ENCODE measurements around the gene GNL1.
"Not testable (repeated sequence)": the region's sequence is repeated elsewhere in the genome, so short reads cannot be mapped to it uniquely, and the experiment has no call there.

The GNL1 gene

DNA sequence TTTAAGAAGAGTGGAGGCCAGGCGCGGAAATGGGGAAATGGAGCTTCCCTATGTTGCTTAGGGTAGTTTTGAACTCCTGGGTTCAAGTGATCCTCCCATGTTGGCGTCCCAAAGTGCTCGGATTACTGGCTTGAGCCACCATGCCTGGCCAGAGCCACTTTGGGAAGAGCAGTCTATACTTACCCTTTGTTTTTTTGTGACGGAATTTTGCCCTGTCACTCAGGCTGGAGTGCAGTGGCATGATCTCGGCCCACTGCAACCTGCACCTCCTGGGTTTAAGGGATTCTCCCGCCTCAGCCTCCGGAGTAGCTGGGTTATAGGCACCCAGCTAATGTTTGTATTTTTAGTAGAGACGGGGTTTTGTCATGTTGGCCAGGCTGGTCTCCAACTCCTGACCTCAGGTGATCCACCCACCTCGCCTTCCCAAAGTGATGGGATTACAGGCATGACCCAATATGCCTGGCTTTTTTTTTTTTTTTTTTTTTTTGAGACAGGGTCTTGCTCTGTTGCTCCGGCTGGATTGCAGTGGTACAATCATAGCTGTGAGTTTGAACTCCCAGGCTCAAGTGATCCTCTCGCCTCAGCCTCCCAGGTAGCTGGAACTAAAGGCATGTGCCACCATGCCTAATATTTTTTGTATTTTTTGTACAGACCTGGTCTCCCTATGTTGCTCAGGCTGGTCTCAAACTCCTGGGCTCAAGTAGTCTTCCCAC is 42.8 kb upstream of the GNL1 start:
- peak overlapping the region; percentile 64; the same call in 1 of the 2 replicates for H3K27ac ChIP-seq
- no peak for DNase-seq (ENCODE audit: low read depth, low spot score)
- no peak overlapping the region for H3K4me3 ChIP-seq
- no peak for TF ChIP-seq FOXP2 (optimal IDR thresholded peaks at IDR 0.05; ENCODE audit: control extremely low read depth, extremely low read length, insufficient read depth)
- TF ChIP-seq POLR2AphosphoS5 (IDR thresholded peaks at IDR 0.05; ENCODE audit: borderline replicate concordance, low read depth, low read length) = 0 out of 2 replicates have a peak, but pooled peaks have one; percentile 5
- no peak for TF ChIP-seq EZH2 (IDR thresholded peaks at IDR 0.05)
- no peaks in the 10 kb centered on the region for H3K9me3 ChIP-seq (ENCODE audit: low read depth, low read length)
- H3K9ac ChIP-seq (ENCODE audit: insufficient read length) = no peak overlapping the region
- peaks cover 47% of the 10 kb centered on the region for H3K36me3 ChIP-seq (ENCODE audit: insufficient read depth, low read length)

DNA sequence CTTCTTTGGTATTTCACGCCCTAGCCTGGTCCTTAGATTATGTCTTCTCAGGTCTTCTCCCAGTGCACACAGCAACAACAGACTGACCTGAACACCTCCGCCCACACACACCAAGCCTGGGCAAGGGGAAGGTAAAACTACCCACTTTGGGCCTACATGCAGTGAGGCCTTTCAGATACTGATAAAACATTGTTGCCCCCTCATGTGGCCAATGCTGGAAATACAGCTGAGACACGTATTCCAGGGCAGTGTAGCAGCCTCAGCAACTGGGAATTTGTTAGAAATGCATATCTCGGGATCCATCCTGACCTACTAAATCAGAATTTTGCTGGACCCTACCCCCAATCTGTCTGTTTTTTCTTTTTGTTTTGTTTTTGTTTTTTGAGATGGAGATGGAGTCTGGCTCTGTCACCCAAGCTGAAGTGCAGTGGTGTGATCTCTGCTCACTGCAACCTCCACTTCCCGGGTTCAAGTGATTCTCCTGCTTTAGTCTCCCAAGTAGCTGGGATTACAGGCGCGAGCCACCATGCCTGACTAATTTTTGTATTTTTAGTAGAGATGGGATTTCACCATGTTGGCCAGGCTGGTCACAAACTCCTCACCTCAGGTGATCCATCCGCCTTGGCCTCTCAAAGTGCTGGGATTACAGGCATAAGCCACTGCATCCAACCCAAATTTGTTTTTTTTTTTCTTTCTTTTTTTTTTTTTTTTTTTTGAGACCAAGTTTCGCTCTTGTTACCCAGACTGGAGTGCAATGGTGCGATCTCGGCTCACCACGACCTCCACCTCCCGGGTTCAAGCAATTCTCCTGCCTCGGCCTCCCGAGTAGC is 41.2 kb upstream of the GNL1 start:
- H3K27ac ChIP-seq = not testable (repeated sequence)

DNA sequence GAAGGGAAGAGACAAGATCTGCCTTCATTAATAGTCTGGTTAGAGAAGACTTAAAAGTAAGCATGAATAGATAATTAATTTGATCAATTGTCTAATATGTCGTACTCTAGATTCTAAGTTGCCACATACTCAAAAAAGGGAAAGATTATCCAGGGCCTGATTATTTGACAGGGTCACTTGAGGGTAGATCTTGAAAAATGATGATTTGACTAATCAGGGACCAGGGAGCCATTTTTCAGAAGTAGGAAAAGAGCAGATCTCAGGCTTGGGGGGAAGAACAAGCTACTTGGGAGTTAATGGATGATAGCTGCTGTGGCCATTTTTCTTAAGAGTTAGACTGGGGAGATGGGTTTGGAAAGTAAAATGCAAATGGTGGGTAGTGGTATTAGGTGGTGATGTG is 36.0 kb upstream of the GNL1 start:
- peaks cover 66% of the 10 kb centered on the region for H3K36me3 ChIP-seq (ENCODE audit: insufficient read depth, low read length)
- no peaks in the 10 kb centered on the region for H3K9me3 ChIP-seq (ENCODE audit: low read depth, low read length)
- no peak overlapping the region for H3K27ac ChIP-seq
- DNase-seq (ENCODE audit: low read depth, low spot score) = no peak
- H3K4me3 ChIP-seq = no peak overlapping the region
- no peak overlapping the region for H3K9ac ChIP-seq (ENCODE audit: insufficient read length)
- TF ChIP-seq POLR2AphosphoS5 (IDR thresholded peaks at IDR 0.05; ENCODE audit: borderline replicate concordance, low read depth, low read length) = no peak
- TF ChIP-seq EZH2 (IDR thresholded peaks at IDR 0.05) = no peak
- TF ChIP-seq FOXP2 (optimal IDR thresholded peaks at IDR 0.05; ENCODE audit: control extremely low read depth, extremely low read length, insufficient read depth) = no peak

More for the DNA sequence above, 41.2 kb upstream of the GNL1 start:
- DNase-seq (ENCODE audit: low read depth, low spot score) = peak; percentile 62
- H3K9ac ChIP-seq (ENCODE audit: insufficient read length); H3K9me3 ChIP-seq (ENCODE audit: low read depth, low read length); H3K4me3 ChIP-seq: not testable (repeated sequence)
- H3K36me3 ChIP-seq (ENCODE audit: insufficient read depth, low read length) = peaks cover 41% of the 10 kb centered on the region

DNA sequence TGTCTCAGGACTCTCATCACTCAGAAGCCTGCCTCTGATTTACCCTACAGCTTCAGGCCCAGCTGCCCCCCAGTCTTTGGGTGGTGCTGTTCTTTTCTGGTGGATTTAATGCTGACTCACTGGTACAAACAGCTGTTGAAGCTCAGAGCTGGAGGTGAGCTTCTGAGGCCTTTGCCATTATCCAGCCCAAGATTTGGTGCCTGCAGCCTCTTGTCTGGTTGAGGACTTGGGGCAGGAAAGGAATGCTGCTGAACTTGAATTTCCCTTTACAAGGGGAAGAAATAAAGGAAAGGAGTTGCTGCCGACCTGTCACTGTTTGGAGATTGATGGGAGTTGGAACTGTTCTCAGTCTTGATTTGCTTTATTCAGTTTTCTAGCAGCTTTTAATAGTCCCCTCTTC is 34.7 kb upstream of the GNL1 start:
- TF ChIP-seq POLR2AphosphoS5 (IDR thresholded peaks at IDR 0.05; ENCODE audit: borderline replicate concordance, low read depth, low read length) (no peak), EZH2 (IDR thresholded peaks at IDR 0.05) (no peak), FOXP2 (optimal IDR thresholded peaks at IDR 0.05; ENCODE audit: control extremely low read depth, extremely low read length, insufficient read depth) (no peak)
- Histone ChIP-seq H3K36me3 (ENCODE audit: insufficient read depth, low read length) (peaks cover 78% of the 10 kb centered on the region), H3K27ac (no peak overlapping the region), H3K4me3 (no peak overlapping the region), H3K9ac (ENCODE audit: insufficient read length) (no peak overlapping the region), H3K9me3 (ENCODE audit: low read depth, low read length) (no peaks in the 10 kb centered on the region)
- no peak for DNase-seq (ENCODE audit: low read depth, low spot score)

DNA sequence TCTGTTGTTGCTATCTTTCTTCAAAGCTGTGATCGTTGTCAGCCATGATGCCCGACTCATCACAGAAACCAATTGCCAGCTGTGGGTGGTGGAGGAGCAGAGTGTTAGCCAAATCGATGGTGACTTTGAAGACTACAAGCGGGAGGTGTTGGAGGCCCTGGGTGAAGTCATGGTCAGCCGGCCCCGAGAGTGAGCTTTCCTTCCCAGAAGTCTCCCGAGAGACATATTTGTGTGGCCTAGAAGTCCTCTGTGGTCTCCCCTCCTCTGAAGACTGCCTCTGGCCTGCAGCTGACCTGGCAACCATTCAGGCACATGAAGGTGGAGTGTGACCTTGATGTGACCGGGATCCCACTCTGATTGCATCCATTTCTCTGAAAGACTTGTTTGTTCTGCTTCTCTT is 34.2 kb upstream of the GNL1 start:
- H3K27ac ChIP-seq = 0 out of 2 replicates have a peak overlapping the region, but pooled peaks have one; percentile 13
- no peak for DNase-seq (ENCODE audit: low read depth, low spot score)
- no peaks in the 10 kb centered on the region for H3K9me3 ChIP-seq (ENCODE audit: low read depth, low read length)
- H3K36me3 ChIP-seq (ENCODE audit: insufficient read depth, low read length) = peaks cover 83% of the 10 kb centered on the region
- no peak overlapping the region for H3K4me3 ChIP-seq
- H3K9ac ChIP-seq (ENCODE audit: insufficient read length) = no peak overlapping the region
- TF ChIP-seq EZH2 (IDR thresholded peaks at IDR 0.05) (no peak), POLR2AphosphoS5 (IDR thresholded peaks at IDR 0.05; ENCODE audit: borderline replicate concordance, low read depth, low read length) (no peak), FOXP2 (optimal IDR thresholded peaks at IDR 0.05; ENCODE audit: control extremely low read depth, extremely low read length, insufficient read depth) (no peak)

DNA sequence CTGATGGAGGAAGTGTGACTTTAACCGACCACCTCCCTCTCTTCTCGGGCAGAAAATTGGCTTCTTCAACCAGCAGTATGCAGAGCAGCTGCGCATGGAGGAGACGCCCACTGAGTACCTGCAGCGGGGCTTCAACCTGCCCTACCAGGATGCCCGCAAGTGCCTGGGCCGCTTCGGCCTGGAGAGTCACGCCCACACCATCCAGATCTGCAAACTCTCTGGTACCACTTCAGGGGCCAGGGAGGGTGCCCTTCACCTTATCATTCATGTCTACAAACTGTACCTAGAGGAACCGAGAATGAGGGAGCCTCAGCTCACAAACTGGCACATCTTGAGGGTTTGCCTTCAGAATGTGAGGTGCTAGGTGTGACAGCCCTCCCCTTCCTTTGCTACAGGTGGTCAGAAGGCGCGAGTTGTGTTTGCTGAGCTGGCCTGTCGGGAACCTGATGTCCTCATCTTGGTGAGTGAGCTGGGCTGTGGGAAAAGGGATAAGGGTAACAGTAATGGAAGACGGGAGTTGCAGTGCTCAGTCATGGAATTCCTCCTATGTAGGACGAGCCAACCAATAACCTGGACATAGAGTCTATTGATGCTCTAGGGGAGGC is 33.6 kb upstream of the GNL1 start:
- Histone ChIP-seq H3K9ac (ENCODE audit: insufficient read length) (no peak overlapping the region), H3K27ac (no peak overlapping the region), H3K36me3 (ENCODE audit: insufficient read depth, low read length) (peaks cover 88% of the 10 kb centered on the region), H3K9me3 (ENCODE audit: low read depth, low read length) (no peaks in the 10 kb centered on the region), H3K4me3 (no peak overlapping the region)
- DNase-seq (ENCODE audit: low read depth, low spot score) = no peak
- TF ChIP-seq EZH2 (IDR thresholded peaks at IDR 0.05) = no peak
- TF ChIP-seq POLR2AphosphoS5 (IDR thresholded peaks at IDR 0.05; ENCODE audit: borderline replicate concordance, low read depth, low read length) = no peak
- TF ChIP-seq FOXP2 (optimal IDR thresholded peaks at IDR 0.05; ENCODE audit: control extremely low read depth, extremely low read length, insufficient read depth) = no peak

DNA sequence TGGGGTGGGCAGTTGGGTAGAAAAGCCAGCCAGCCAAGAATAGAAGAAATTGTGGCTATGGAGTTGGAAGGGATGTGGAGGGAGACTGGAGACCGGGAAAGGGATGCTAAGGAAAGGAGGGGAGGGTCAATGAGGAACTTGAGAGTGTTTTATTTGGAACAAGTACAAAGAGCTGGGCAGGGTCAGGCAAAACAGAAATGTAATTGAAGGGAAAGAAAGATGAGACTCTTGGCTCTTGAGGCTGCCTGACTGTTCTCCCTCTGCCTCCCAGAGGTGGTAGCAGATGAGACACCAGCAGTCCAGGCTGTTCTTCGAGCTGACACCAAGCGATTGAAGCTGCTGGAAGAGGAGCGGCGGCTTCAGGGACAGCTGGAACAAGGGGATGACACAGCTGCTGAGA is 27.6 kb upstream of the GNL1 start:
- Histone ChIP-seq H3K9ac (ENCODE audit: insufficient read length) (no peak overlapping the region), H3K36me3 (ENCODE audit: insufficient read depth, low read length) (peaks cover 95% of the 10 kb centered on the region), H3K4me3 (no peak overlapping the region), H3K9me3 (ENCODE audit: low read depth, low read length) (no peaks in the 10 kb centered on the region), H3K27ac (no peak overlapping the region)
- no peak for DNase-seq (ENCODE audit: low read depth, low spot score)
- TF ChIP-seq EZH2 (IDR thresholded peaks at IDR 0.05) (no peak), FOXP2 (optimal IDR thresholded peaks at IDR 0.05; ENCODE audit: control extremely low read depth, extremely low read length, insufficient read depth) (no peak), POLR2AphosphoS5 (IDR thresholded peaks at IDR 0.05; ENCODE audit: borderline replicate concordance, low read depth, low read length) (no peak)

- peaks cover 78% of the 10 kb centered on the region for H3K36me3 ChIP-seq (ENCODE audit: insufficient read depth, low read length)
These were observed 21.8 kb upstream of the GNL1 start for GRCh38 chr6:30578051-30578450.

More at GRCh38 chr6:30578051-30578450, 21.8 kb upstream of the GNL1 start:
- no peak overlapping the region for H3K27ac ChIP-seq
- no peaks in the 10 kb centered on the region for H3K9me3 ChIP-seq (ENCODE audit: low read depth, low read length)
- no peak overlapping the region for H3K9ac ChIP-seq (ENCODE audit: insufficient read length)
- no peak for DNase-seq (ENCODE audit: low read depth, low spot score)
- TF ChIP-seq FOXP2 (optimal IDR thresholded peaks at IDR 0.05; ENCODE audit: control extremely low read depth, extremely low read length, insufficient read depth) = no peak
- H3K4me3 ChIP-seq = no peak overlapping the region

Measured in SK-N-MC (cell line).